ENCODE measurements around the gene CENPS.
"Not testable (repeated sequence)": the region's sequence is repeated elsewhere in the genome, so short reads cannot be mapped to it uniquely, and the experiment has no call there.

The CENPS gene

GRCh38 chr1:10430216-10431069 lies at the start of gene CENPS:
Gene CENPS (plus strand): TSS chr1:10430433. CDS start chr1:10430518, 85 bp downstream.
- DNase-seq (ENCODE audit: low read depth in 2 of 2) = peak; percentile 83 to 89

DNA sequence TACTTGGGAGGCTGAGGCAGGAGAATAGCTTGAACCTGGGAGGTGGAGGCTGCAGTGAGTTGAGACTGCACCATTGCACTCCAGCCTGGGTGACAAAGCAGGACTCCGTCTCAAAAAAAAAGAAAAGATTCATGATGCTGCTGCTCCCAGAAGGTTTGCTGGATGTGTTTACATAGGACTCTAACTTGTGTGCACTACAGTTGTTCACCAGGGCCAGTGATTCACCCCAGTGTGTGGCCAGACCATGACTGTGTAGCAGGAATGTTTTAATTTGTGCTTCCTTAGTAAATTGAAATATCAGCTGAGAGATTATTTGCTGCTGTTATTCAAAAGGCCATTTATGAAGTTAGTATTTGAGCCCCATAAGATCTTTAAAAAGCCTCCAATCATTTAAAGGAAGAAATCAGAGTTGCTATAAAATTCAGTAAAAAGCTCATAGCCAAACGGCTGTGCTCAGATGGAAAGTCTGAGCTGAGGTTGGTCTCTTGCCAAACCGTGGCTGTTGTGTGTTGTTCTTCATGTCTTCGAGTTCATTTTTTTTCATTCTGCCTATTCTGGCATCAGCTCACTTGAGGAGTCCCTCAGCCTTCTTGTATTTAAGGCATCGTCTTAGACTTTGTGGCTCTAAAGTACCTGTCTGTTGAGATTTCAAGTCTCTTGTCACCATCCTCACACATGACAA lies 49.5 kb upstream of the CENPS start:
- DNase-seq (ENCODE audit: low read depth in 2 of 2) = no peak

DNA sequence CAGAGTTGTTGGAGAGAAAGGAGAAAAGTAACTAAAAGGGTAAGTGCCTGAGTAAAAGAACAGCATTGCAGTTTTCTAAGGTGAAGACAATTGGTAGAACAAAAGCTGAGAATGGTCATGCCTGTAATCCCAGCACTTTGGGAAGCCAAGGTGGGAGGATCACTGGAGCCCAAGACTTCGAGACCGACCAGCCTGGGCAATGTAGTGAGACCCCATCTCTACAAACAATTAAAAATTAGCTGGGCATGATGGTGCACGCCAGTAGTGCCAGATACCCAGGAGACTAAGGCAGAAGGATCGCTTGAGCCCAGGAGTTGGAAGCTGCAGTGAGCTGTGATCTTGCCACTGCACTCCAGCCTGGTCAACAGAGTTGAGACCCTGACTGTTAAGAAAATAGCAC lies 46.6 kb upstream of the CENPS start:
- no peak for DNase-seq (ENCODE audit: low read depth in 2 of 2)

GRCh38 chr1:10384219-10384618 lies 46.0 kb upstream of the CENPS start:
- DNase-seq (ENCODE audit: low read depth in 2 of 2) = no peak

DNA sequence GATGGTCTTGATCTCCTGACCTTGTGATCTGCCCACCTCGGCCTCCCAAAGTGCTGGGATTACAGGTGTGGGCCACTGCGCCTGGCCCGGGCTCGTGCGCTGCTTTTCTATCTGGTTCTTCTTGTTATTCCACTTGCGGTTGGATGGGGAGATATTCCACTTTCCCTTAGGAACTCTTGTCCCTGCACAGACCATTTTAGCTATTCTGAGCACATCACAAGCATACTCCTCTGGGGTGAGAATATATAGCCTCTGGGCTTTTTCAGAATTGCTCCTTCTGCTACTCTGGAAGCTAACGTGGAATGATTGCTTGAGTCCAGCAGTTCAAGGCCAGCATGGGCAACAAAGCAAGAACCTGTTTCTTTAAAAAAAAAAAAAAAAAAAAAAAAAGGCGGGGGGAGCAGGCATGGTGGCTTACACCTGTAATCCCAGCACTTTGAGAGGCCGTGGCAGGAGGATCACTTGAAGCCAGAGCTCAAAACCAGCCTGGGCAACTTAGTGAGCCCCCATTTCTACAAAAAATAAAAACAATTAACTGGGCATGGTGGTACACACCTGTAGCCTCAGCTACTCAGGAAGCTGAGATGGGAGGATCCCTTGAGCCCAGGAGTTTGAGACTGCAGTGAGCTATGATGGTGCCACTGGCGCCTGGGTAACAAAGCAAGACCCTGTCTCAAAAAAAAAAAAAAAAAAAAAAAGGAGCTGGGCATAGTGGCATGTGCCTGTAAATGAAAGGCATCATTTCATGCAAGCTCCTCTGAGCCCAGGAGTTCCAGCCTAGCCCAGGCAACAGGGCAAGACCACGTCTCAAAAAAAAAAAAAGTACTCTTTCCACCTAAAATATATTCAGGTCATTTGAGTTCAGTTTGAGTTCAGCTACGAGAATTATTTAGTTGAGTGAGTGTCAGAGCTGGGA lies 43.2 kb upstream of the CENPS start:
- no peak for DNase-seq (ENCODE audit: low read depth in 2 of 2)

GRCh38 chr1:10387677-10388386 lies 42.4 kb upstream of the CENPS start:
- no peak for DNase-seq (ENCODE audit: low read depth in 2 of 2)

DNA sequence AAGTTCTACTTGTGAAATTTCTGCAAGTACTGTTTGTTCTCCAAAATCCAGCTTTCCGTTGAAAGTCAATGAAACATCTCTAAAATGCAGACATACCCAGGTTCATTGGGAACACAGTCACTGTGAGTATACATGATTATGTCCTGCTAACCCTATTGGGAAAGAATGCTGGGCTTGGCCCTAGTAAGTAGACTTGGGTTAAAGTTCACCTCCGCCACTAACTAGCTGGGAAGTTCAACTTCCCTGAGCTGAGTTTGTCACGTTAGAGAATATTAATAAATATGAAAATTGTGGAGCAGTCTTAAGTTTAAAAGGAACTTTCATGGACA lies 41.9 kb upstream of the CENPS start:
- DNase-seq (ENCODE audit: low read depth in 2 of 2) = no peak

DNA sequence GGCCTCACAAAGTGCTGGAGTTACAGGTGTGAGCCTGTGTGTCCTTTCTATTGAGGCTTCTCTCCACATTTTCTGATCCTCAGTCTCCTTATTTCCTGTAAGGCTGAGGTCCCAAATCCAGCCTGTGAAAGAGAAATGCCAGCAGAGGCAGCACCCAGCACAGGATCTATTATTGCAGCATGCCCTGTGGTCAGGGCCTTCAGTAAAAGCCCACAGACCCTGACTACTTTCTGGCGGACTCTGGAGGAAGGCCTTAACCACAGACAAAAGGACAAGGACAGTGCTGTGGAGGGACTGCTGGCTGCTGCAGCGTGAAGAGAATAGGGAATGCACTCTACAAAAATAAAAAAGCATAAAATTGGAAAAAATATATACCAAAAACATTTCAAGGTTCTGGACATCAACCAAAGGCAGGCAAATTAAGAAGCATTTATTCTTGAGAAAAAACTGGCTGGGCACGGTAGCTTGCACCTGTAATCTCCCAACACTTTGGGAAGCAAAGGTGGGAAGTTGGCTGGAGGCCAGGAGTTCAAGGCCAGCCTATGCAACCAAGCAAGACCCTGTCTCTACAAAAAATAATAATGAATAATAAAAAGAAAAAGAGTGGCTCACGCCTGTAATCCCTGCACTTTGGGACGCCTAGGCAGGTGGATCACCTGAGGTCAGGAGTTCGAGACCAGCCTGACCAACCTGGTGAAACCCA lies 40.8 kb upstream of the CENPS start:
- DNase-seq (ENCODE audit: low read depth in 2 of 2) = no peak

GRCh38 chr1:10396870-10397269 lies 33.4 kb upstream of the CENPS start:
- no peak for DNase-seq (ENCODE audit: low read depth in 2 of 2)

DNA sequence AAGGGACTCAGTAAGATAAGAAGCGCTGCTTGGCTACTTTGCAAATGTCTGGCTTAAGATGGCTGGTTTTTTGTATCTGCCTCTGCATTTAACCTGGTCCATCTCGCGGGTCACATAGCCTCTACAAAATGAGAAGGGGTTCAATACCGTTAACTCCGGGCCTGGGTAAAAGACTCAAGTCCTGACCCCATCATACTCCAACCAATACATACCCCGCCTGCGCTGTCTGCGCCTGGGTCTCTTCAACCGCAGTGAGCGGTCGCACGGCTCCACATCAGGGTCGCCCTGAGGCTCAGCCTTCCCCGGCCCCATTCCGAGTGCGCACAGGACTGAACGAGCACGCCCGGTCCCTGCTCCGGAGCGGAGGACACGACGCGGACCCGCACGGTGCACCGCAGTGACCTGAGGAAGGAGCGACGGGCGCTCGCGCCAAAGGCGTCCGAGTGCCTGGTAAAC lies 31.9 kb upstream of the CENPS start:
- DNase-seq (ENCODE audit: low read depth in 2 of 2) = peak in 1 of 2 donors; percentile 7

- peak; percentile 94 to 96 for DNase-seq (ENCODE audit: low read depth in 2 of 2)
Measured at GRCh38 chr1:10398734-10399443, 31.3 kb upstream of the CENPS start, which contains the start of gene PGD. Gene PGD (plus strand): TSS chr1:10399064. CDS start chr1:10399118, 54 bp downstream.

DNA sequence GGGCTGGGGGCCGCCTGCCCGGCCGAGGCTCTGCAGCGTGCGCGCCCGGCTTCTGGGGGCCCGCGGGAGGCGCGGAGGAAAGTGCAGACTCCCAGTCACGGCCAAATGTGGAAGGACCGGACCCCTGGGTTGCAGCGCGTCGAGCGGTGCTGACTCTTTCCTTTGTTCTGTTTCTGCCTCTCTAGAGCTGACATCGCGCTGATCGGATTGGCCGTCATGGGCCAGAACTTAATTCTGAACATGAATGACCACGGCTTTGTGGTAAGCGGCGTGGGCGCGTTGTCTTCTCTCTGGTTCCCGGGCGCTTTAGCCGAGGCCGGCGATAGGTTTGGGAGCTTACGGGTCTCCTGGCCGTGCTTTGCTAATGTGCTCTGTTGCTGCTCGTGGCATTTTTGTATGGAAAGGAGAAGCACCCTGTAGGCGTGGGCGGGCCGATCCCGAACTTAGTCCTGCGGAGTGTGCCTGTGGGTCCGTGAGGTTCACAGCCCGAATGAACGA lies 30.7 kb upstream of the CENPS start:
- no peak for DNase-seq (ENCODE audit: low read depth in 2 of 2)

DNA sequence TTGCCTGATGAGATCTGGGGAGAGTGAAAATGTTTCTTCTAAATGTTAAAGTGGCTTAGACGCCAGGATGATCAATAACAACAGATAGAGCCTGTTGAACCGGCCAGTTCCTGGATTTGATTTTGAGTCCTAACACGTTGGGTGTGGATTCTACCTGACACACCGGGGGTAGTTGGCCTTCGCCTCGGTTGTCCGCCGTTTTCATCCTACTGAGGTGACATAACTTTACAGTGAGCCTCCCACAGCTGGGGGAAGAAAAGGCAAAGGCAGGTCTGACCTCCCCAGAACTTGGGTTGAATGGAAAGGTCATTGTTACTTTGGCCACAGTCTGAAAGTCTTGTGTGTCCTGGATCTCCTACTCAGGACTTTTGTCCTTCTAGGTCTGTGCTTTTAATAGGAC lies 30.2 kb upstream of the CENPS start:
- no peak for DNase-seq (ENCODE audit: low read depth in 2 of 2)

- no peak for DNase-seq (ENCODE audit: low read depth in 2 of 2)
Measured at GRCh38 chr1:10401281-10401680, 29.0 kb upstream of the CENPS start.

DNA sequence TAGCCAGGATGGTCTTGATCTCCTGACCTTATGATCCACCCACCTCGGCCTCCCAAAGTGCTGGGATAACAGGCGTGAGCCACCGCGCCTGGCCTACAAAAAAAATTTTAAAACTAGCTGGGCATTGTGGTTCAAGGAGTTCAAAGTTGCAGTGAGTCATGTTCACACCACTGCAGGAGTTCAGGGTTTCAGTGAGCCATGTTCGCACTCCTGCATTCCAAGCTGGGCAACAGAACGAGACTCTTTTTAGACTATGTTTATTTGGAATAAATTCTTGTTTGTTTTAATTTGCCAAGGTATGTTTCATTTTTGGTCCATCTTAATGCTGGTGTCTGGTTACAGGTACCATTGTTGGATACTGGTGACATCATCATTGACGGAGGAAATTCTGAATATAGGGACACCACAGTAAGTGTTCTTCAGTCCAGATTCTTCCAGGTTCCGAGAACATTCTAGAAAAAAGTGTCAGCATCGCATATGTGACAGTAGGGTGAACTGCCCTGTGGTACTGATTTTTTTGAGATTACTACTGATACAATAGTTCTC lies 27.4 kb upstream of the CENPS start:
- DNase-seq (ENCODE audit: low read depth in 2 of 2) = no peak

DNA sequence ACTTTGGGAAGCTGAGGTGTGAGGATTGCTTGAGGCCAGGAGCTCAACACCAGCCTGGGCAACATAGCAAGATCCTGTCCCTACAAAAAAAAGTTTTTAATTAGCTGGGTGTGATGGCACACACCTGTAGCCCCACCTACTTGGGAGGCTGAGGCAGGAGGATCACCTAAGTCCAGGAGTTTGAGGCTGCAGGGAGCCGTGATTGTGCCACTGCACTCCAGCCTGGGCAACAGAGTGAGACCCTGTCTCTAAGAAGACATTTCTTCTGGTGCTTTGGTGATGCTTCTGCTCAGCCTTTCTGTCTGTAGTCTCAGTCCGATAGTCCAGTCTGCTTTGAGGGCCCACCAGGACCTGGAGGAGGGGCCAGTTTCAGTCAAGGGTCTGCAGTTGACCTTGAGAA lies 23.0 kb upstream of the CENPS start:
- no peak for DNase-seq (ENCODE audit: low read depth in 2 of 2)

DNA sequence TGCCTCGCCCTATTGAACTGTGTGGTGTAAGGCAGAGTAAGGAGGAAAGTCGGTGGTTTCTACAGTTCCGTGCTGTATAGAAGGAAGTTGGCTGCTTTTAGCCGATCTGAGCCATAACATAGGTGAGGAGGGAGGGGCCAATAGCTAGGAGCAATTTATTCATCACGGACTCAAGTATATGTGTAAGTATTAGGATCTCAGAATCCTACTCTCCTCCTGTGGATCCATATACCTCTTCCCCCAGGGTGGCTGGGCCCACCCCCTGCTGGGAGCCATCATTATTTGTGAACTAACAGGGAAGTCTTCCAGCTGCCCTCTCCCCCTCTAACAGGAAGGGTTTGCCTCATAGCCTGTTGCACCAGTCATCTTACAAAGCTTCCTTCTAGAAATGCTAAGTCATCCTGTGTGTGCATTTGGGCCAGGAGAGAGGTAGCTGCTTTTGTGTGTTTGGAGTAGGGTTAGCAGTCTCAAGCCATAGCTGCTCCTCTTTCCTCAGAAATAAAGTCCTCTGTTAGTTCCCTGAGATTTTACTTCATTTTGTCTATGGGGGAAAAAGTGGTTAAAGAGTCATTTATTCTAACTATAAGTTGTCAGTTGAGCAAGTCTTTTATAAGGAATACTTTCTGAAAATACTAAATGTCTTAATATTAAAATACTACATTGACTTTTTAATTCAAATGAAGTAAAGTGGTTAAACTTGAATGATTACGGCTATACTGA lies 14.9 kb upstream of the CENPS start:
- no peak for DNase-seq (ENCODE audit: low read depth in 2 of 2)

DNA sequence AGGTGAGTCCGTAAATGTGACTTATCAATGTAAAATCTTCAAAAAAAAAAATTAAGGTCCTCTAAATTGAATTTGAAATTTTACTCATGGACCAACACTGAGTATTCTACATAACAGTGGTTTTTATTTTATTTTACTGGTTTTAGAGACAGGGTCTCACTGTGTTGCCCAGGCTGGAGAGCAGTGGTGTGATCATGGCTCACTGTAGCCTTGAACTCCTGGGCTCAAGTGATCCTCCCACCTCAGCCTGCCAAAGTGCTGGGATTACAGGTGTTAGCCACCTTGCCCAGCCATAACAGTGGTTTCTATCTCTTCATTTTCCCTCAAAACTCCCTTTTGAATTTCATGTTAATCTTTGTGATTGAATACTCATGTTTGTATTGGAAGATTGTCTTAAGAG lies 14.3 kb upstream of the CENPS start:
- not testable (repeated sequence) for DNase-seq (ENCODE audit: low read depth in 2 of 2)

DNA sequence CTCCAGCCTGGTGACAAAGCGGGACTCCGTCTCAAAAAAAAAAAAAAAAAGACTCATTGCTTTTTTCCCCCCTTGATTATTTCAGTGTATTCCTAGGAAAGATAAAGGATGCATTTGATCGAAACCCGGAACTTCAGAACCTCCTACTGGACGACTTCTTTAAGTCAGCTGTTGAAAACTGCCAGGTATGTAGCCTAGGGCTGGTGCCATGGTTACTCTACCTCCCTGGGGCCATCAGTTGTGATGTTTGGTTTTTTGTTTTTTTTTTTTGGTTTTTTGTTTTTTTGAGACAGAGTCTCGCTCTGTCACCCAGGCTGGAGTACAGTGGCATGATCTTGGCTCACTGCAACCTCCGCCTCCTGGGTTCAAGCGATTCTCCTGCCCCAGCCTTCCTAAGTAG lies 11.5 kb upstream of the CENPS start:
- DNase-seq (ENCODE audit: low read depth in 2 of 2) = not testable (repeated sequence)
